Lung microvascular endothelial cell (primary cell): ENCODE measurements around the gene CFAP221. TPM values are rescaled to one million over a fixed set of nuclear protein-coding genes. Genes with fewer than 3 reads are reported as not detected.
"Not testable (repeated sequence)": the region's sequence is repeated elsewhere in the genome, so short reads cannot be mapped to it uniquely, and the experiment has no call there.

Experiments used
- DNase-seq, 2 donors: peaks; one replicate each; pipeline versions ENCODE4 v3.0.0 to v3.0.0-alpha.2; 2010; ENCODE audit warnings: low read depth in 2 of 2
- total RNA-seq: library from RNA; depleted of rRNA; stranded (reverse); fragments of >200 nt; gene quantifications from 2 replicates; pipeline ENCODE4 v1.2.1, GENCODE V29; 2014

Gene CFAP221
- total RNA-seq, 1 donor from 2014 or later, result not detected

- no peak for DNase-seq
These were observed 41.8 kb downstream of the CFAP221 start for GRCh38 chr2:119586085-119586484.

- no peak for DNase-seq
These were observed 46.6 kb downstream of the CFAP221 start for GRCh38 chr2:119590873-119591272.

- DNase-seq, result no peak
These were observed 47.3 kb downstream of the CFAP221 start for GRCh38 chr2:119591523-119591922.

- DNase-seq, result no peak
These were observed 48.2 kb downstream of the CFAP221 start for GRCh38 chr2:119592436-119592835.

GRCh38 chr2:119596638-119597037, 52.4 kb downstream of the CFAP221 start:
- DNase-seq, result no peak

- no peak for DNase-seq
These were observed 54.5 kb downstream of the CFAP221 start for GRCh38 chr2:119598596-119599263.

GRCh38 chr2:119599384-119599783, 55.1 kb downstream of the CFAP221 start:
- no peak for DNase-seq

- DNase-seq, result no peak
These were observed 60.8 kb downstream of the CFAP221 start for GRCh38 chr2:119605096-119605495.

GRCh38 chr2:119606674-119607073, 62.4 kb downstream of the CFAP221 start:
- DNase-seq, result no peak

- no peak for DNase-seq
These were observed 64.3 kb downstream of the CFAP221 start for GRCh38 chr2:119608553-119608952.

- no peak for DNase-seq
These were observed 65.1 kb downstream of the CFAP221 start for GRCh38 chr2:119609337-119609736.

GRCh38 chr2:119614140-119614539, 69.9 kb downstream of the CFAP221 start:
- DNase-seq, result not testable (repeated sequence)

- no peak for DNase-seq
These were observed 72.2 kb downstream of the CFAP221 start for GRCh38 chr2:119616421-119616820.

- DNase-seq, result no peak
These were observed 73.2 kb downstream of the CFAP221 start for GRCh38 chr2:119617455-119617854.

- not testable (repeated sequence) for DNase-seq
These were observed 74.5 kb downstream of the CFAP221 start for GRCh38 chr2:119618725-119619124.

- DNase-seq, result no peak
These were observed 81.0 kb downstream of the CFAP221 start for GRCh38 chr2:119625226-119625625.

GRCh38 chr2:119629323-119629825, 85.1 kb downstream of the CFAP221 start:
- no peak for DNase-seq

- no peak for DNase-seq
These were observed 85.9 kb downstream of the CFAP221 start for GRCh38 chr2:119630121-119630520.

- no peak for DNase-seq
These were observed 93.1 kb downstream of the CFAP221 start for GRCh38 chr2:119637371-119637770.

- DNase-seq, result no peak
These were observed 94.0 kb downstream of the CFAP221 start for GRCh38 chr2:119638246-119638645.

- no peak for DNase-seq
These were observed 94.7 kb downstream of the CFAP221 start for GRCh38 chr2:119638685-119639554.

GRCh38 chr2:119641562-119642258, 97.5 kb downstream of the CFAP221 start:
- peak; percentile 81 to 86 for DNase-seq
